ENCODE measurements around the gene HSD17B3.

- TF ChIP-seq, protein P1, sequence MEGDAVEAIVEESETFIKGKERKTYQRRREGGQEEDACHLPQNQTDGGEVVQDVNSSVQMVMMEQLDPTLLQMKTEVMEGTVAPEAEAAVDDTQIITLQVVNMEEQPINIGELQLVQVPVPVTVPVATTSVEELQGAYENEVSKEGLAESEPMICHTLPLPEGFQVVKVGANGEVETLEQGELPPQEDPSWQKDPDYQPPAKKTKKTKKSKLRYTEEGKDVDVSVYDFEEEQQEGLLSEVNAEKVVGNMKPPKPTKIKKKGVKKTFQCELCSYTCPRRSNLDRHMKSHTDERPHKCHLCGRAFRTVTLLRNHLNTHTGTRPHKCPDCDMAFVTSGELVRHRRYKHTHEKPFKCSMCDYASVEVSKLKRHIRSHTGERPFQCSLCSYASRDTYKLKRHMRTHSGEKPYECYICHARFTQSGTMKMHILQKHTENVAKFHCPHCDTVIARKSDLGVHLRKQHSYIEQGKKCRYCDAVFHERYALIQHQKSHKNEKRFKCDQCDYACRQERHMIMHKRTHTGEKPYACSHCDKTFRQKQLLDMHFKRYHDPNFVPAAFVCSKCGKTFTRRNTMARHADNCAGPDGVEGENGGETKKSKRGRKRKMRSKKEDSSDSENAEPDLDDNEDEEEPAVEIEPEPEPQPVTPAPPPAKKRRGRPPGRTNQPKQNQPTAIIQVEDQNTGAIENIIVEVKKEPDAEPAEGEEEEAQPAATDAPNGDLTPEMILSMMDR (IDR thresholded peaks at IDR 0.05): no peak
- TF ChIP-seq POLR2A (IDR thresholded peaks at IDR 0.05) (no peak), POLR2AphosphoS5 (IDR thresholded peaks at IDR 0.05) (no peak)
Measured at GRCh38 chr9:96193236-96193755, 108.7 kb downstream of the HSD17B3 start.

Measured in sigmoid colon (tissue), 4 donors.